IMR-90 (cell line): ENCODE data around the gene GALNT4. TPM values are rescaled to one million over a fixed set of nuclear protein-coding genes. Genes with fewer than 3 reads are reported as not detected.

ENCODE experiments used
- ATAC-seq: fragments of 200-7000 bp; cut with Tn5 transposase; 2 replicates; pipeline ENCODE4 v1.9.1; 2020; ENCODE audit warnings: low read depth, mild to moderate bottlenecking, moderate library complexity
- BruUV-seq: library from RNA; stranded (reverse); fragments of 400-500 nt; replicated peaks from 2 replicates; lab custom pipeline; 2021; lab: Mats Ljungman, UMichigan
- CTCF ChIA-PET: fragments of 300-600 bp; formaldehyde crosslinking; extraction: SDS; loops from one replicate; lab custom pipeline; 2021; ENCODE audit warnings: antibody characterized with exemption; lab: Yijun Ruan, JAX
- POLR2A ChIA-PET: fragments of 300-600 bp; sonication (Branson Sonifier 250); formaldehyde crosslinking; loops from one replicate; lab custom pipeline; 2022; ENCODE audit warnings: antibody characterized with exemption; ENCODE audit not compliant: unreplicated experiment; lab: Charles Lee
- DNase-seq: peaks from one replicate; pipeline ENCODE4 v3.0.0; 2013
- H2AFZ ChIP-seq: replicated peaks from 2 replicates; pipeline ENCODE3; 2013; ENCODE audit warnings: low read length, mild to moderate bottlenecking; ENCODE audit not compliant: poor library complexity
- H2AK5ac ChIP-seq: 2 replicates; pipeline ENCODE4 v1.6.1; 2013; ENCODE audit warnings: low read depth, low read length, inconsistent platforms
- H2AK9ac ChIP-seq: replicated peaks from 2 replicates; pipeline ENCODE3; 2013; ENCODE audit warnings: mild to moderate bottlenecking, low read depth, low read length, moderate library complexity; ENCODE audit not compliant: poor library complexity
- H2BK120ac ChIP-seq: 2 replicates; pipeline ENCODE4 v1.6.1; 2013; ENCODE audit warnings: low read depth, low read length, inconsistent platforms
- H2BK15ac ChIP-seq: 3 replicates; pipeline ENCODE4 v1.6.1; 2013; ENCODE audit warnings: low read depth, low read length, inconsistent platforms
- H2BK20ac ChIP-seq: 2 replicates; pipeline ENCODE4 v1.6.1; 2013; ENCODE audit warnings: low read depth, mild to moderate bottlenecking, inconsistent platforms, low read length, moderate library complexity
- H2BK5ac ChIP-seq: 2 replicates; pipeline ENCODE4 v1.6.1; 2013; ENCODE audit warnings: mild to moderate bottlenecking, low read depth, low read length, inconsistent platforms; ENCODE audit not compliant: poor library complexity, severe bottlenecking
- H3K14ac ChIP-seq: replicated peaks from 2 replicates; pipeline ENCODE4 v1.6.1; 2013; ENCODE audit warnings: low read depth, low read length, inconsistent platforms
- H3K18ac ChIP-seq: 2 replicates; pipeline ENCODE4 v1.6.1; 2013; ENCODE audit warnings: low read depth, low read length, control low read depth
- H3K23ac ChIP-seq: 2 replicates; pipeline ENCODE4 v1.6.1; 2013; ENCODE audit warnings: low read depth, low read length, inconsistent platforms
- H3K27ac ChIP-seq: 2 replicates; pipeline ENCODE4 v1.5.1; 2013; ENCODE audit warnings: mild to moderate bottlenecking, control low read depth, low read length; ENCODE audit not compliant: insufficient read depth
- H3K27me3 ChIP-seq: 2 replicates; pipeline ENCODE4 v1.6.1; 2013; ENCODE audit warnings: low read length; ENCODE audit not compliant: control insufficient read depth, insufficient read depth
- H3K36me3 ChIP-seq: 2 replicates; pipeline ENCODE4 v1.6.1; 2013; ENCODE audit warnings: low read length, mixed read lengths; ENCODE audit not compliant: control insufficient read depth, insufficient read depth
- H3K4ac ChIP-seq: 2 replicates; pipeline ENCODE4 v1.6.1; 2013; ENCODE audit warnings: low read depth, low read length, inconsistent platforms
- H3K4me1 ChIP-seq: 2 replicates; pipeline ENCODE4 v1.6.1; 2013; ENCODE audit warnings: low read length, mixed read lengths; ENCODE audit not compliant: control insufficient read depth, insufficient read depth
- H3K4me2 ChIP-seq: 2 replicates; pipeline ENCODE4 v1.6.1; 2013; ENCODE audit warnings: low read depth, mild to moderate bottlenecking, control low read depth, low read length, moderate library complexity
- H3K4me3 ChIP-seq: 2 replicates; pipeline ENCODE4 v1.5.1; 2013; ENCODE audit warnings: low read depth, mild to moderate bottlenecking, control low read depth, low read length, moderate library complexity; ENCODE audit not compliant: insufficient read depth
- H3K56ac ChIP-seq: 2 replicates; pipeline ENCODE4 v1.6.1; 2013; ENCODE audit warnings: low read length, inconsistent platforms; ENCODE audit not compliant: insufficient read depth; ENCODE audit errors: extremely low read depth
- H3K79me1 ChIP-seq, 2 experiments: 2 replicates each; pipeline ENCODE4 v1.6.1; 2013; ENCODE audit warnings: low read length in 2 of 2, inconsistent platforms in 1 of 2, low read depth in 1 of 2
- H3K9ac ChIP-seq: 2 replicates; pipeline ENCODE4 v1.6.1; 2013; ENCODE audit warnings: low read depth, low read length, control low read depth
- H3K9me1 ChIP-seq: 2 replicates; pipeline ENCODE4 v1.6.1; 2013; ENCODE audit warnings: low read length, inconsistent platforms; ENCODE audit not compliant: insufficient read depth
- H3K9me3 ChIP-seq: 2 replicates; pipeline ENCODE4 v1.6.1; 2013; ENCODE audit warnings: low read length; ENCODE audit not compliant: control insufficient read depth, insufficient read depth
- H4K20me1 ChIP-seq: 2 replicates; pipeline ENCODE4 v1.6.1; 2013; ENCODE audit warnings: low read length, inconsistent platforms; ENCODE audit not compliant: insufficient read depth
- H4K5ac ChIP-seq: 2 replicates; pipeline ENCODE4 v1.6.1; 2013; ENCODE audit warnings: mild to moderate bottlenecking, low read depth, low read length, control low read depth
- H4K8ac ChIP-seq, 2 experiments: 2 replicates each; pipeline ENCODE4 v1.6.1; 2013; ENCODE audit warnings: low read depth in 2 of 2, low read length in 2 of 2, control low read depth in 1 of 2, inconsistent platforms in 1 of 2
- H4K91ac ChIP-seq: 2 replicates; pipeline ENCODE4 v1.6.1; 2013; ENCODE audit warnings: low read depth, low read length, inconsistent platforms; ENCODE audit not compliant: insufficient read depth
- CEBPB ChIP-seq: IDR thresholded peaks from 2 replicates; pipeline ENCODE4 v1.6.1; 2012; ENCODE audit warnings: low read depth, low read length, improper control_type of control experiment
- NFE2L2 ChIP-seq: fragments of 150-350 bp; IDR thresholded peaks from 2 replicates; pipeline ENCODE4 v1.6.1; 2016; ENCODE audit warnings: low read depth, mild to moderate bottlenecking, low read length
- whole genome bisulfite sequencing, 2 experiments: methylation state at CpG; one replicate each; pipeline versions ENCODE4 v1.1.5 to v1.1.7; 2013; ENCODE audit warnings: missing lambda C conversion rate in 2 of 2; ENCODE audit not compliant: insufficient read length in 1 of 2; ENCODE audit errors: extremely low coverage in 2 of 2; 5-methylcytosine and 5-hydroxymethylcytosine counted together
- dilution Hi-C: fragments of 300-500 bp; cut with HindIII; formaldehyde crosslinking; loops from one replicate; pipeline ENCODE4 v1.14.3; 2018; ENCODE audit warnings: low sequenced_read_pairs; ENCODE audit not compliant: unreplicated experiment
- in situ Hi-C: fragments of 300-500 bp; cut with MboI; formaldehyde crosslinking; loops from 3 replicates; pipeline ENCODE4 v1.14.3; 2019; ENCODE audit warnings: low sequenced_read_pairs, inconsistent platforms, mixed read lengths
- intact Hi-C: fragments of 100-400 bp; cut with micrococcal nuclease; formaldehyde crosslinking; loops from 2 replicates; pipeline ENCODE4 v1.10.0; 2022
- polyA plus RNA-seq, 3 experiments: library from polyadenylated mRNA; depleted of rRNA; stranded (reverse); fragments of >200 nt; gene quantifications; 2 replicates each; pipeline ENCODE4 v1.2.3, GENCODE V29; 2012; ENCODE audit warnings: low replicate concordance in 1 of 3
- total RNA-seq: library from RNA; depleted of rRNA; stranded (reverse); fragments of >200 nt; gene quantifications from 2 replicates; pipeline ENCODE4 v1.2.3, GENCODE V29; 2012

The GALNT4 gene
- total and polyA plus RNA-seq, 2 of the 4 experiments (the other 2 are of a cell fraction), result 2.6 to 9.0 TPM

- H3K9me1 ChIP-seq, result no peaks in the 10 kb centered on the region
- H3K18ac ChIP-seq, result no peak overlapping the region
- H4K91ac ChIP-seq, result no peak overlapping the region
- no peak overlapping the region for H4K8ac ChIP-seq
- 100% methylated on average over 1 of the region's 1 CpG; no CpG with 5 or more reads in 1 of the 2 experiments for WGBS, 2 experiments
- dilution Hi-C loops, result no loop called here
- no peaks in the 10 kb centered on the region for H3K36me3 ChIP-seq
- H3K14ac ChIP-seq, result no peak overlapping the region
- ATAC-seq (no peak), DNase-seq (no peak)
- CTCF ChIA-PET, result no interaction called here
- no peak overlapping the region for H2BK20ac ChIP-seq
- no peak overlapping the region for H2AK5ac ChIP-seq
- BruUV-seq, result no TSS peak
- H4K20me1 ChIP-seq, result no peaks in the 10 kb centered on the region
- H3K4me2 ChIP-seq, result no peak overlapping the region
- no peak overlapping the region for H3K9ac ChIP-seq
- H3K79me1 ChIP-seq, result peaks cover 9 to 30% of the 10 kb centered on the region in 2 experiments; a peak in 2 of 4 replicates
- no peak overlapping the region for H2BK5ac ChIP-seq
- no peak overlapping the region for H4K5ac ChIP-seq
- H3K27me3 ChIP-seq, result no peaks in the 10 kb centered on the region
- H3K56ac ChIP-seq, result no peak overlapping the region
- peak; percentile 48 for TF ChIP-seq CEBPB
- no peak for TF ChIP-seq NFE2L2
- H3K27ac ChIP-seq, result no peak overlapping the region
- intact Hi-C loops, result no loop called here
- no peaks in the 10 kb centered on the region for H3K9me3 ChIP-seq
- POLR2A ChIA-PET, result no interaction called here
- H3K4ac ChIP-seq, result no peak overlapping the region
- H3K4me3 ChIP-seq, result no peak overlapping the region
- H2AK9ac ChIP-seq, result no peak overlapping the region
- no peaks in the 10 kb centered on the region for H3K4me1 ChIP-seq
- no peak overlapping the region for H3K23ac ChIP-seq
- in situ Hi-C loops, result loop anchor here (25.0 kb wide), 1 partner anchor 1377 kb away; the partner anchor contains the start of genes CEP290 and TMTC3
- no peak overlapping the region for H2AFZ ChIP-seq
- no peak overlapping the region for H2BK15ac ChIP-seq
- H2BK120ac ChIP-seq, result no peak overlapping the region
Measured at GRCh38 chr12:89514751-89515150, 9.8 kb downstream of the GALNT4 start.
